HCT116 (cell line): ENCODE results near the gene EHD4. TPM values are rescaled to one million over a fixed set of nuclear protein-coding genes. Genes with fewer than 3 reads are reported as not detected.

Experiments
- ATAC-seq: fragments of 200-7000 bp; cut with Tn5 transposase; 2 replicates; pipeline ENCODE4 v1.9.1; 2020; ENCODE audit warnings: mild to moderate bottlenecking, moderate library complexity
- BruUV-seq: library from RNA; stranded (reverse); fragments of 400-500 nt; replicated peaks from 2 replicates; lab custom pipeline; 2021; lab: Mats Ljungman, UMichigan
- CTCF ChIA-PET: fragments of 300-600 bp; sonication (Branson Sonifier 250); formaldehyde crosslinking; loops from one replicate; lab custom pipeline; 2021; ENCODE audit warnings: antibody characterized with exemption; lab: Charles Lee
- POLR2A ChIA-PET: fragments of 300-600, 350-600 bp; sonication (Branson Sonifier 250); formaldehyde crosslinking; loops from one replicate; lab custom pipeline; 2021; ENCODE audit warnings: antibody characterized with exemption; lab: Charles Lee
- RAD21 ChIA-PET, 2 experiments: fragments of 300-600 bp; sonication (Branson Sonifier 250); formaldehyde crosslinking; loops; one replicate each; lab custom pipeline; 2023; ENCODE audit warnings: low total read pairs in 2 of 2; ENCODE audit not compliant: uncharacterized antibody in 2 of 2, unreplicated experiment in 2 of 2, low non-redundant PET in 1 of 2; lab: Charles Lee
- DNase-seq: peaks from one replicate; pipeline ENCODE4 v3.0.0-alpha.2; 2010; ENCODE audit warnings: low read depth, low spot score
- H2AFZ ChIP-seq: fragments of 200-600 bp; shearing (Covaris generic), sonication (generic); 2 replicates; pipeline ENCODE4 v1.6.1; 2017; ENCODE audit warnings: low read depth, mixed run types, mixed read lengths, antibody characterized with exemption, low read length; ENCODE audit not compliant: poor library complexity, severe bottlenecking
- H3K27ac ChIP-seq: 2 replicates; pipeline ENCODE4 v1.5.1; 2012; ENCODE audit warnings: low read depth, low read length
- H3K27me3 ChIP-seq: fragments of 200-600 bp; sonication (generic); 2 replicates; pipeline ENCODE4 v1.6.1; 2016; ENCODE audit warnings: mixed run types, low read length, mixed read lengths; ENCODE audit not compliant: insufficient read depth
- H3K36me3 ChIP-seq, 2 experiments: fragments of 200-500 bp in 1 of 2; fragments of 200-600 bp in 1 of 2; sonication (Bioruptor generic) in 1 of 2; sonication (generic) in 1 of 2; 2 replicates each; pipeline versions ENCODE4 v1.5.1 to v1.6.1; 2014 to 2016; ENCODE audit warnings: low read length in 2 of 2, inconsistent platforms in 1 of 2, mixed read lengths in 1 of 2, mixed run types in 1 of 2; ENCODE audit not compliant: insufficient read depth in 2 of 2, control insufficient read depth in 1 of 2
- H3K4me1 ChIP-seq, 2 experiments: fragments of 200-600 bp in 1 of 2; sonication (generic) in 1 of 2; 2 replicates each; pipeline versions ENCODE4 v1.5.1 to v1.6.1; 2012 to 2017; ENCODE audit warnings: low read length in 2 of 2, inconsistent platforms in 1 of 2, mild to moderate bottlenecking in 1 of 2, mixed read lengths in 1 of 2, mixed run types in 1 of 2, moderate library complexity in 1 of 2; ENCODE audit not compliant: insufficient read depth in 2 of 2, control insufficient read depth in 1 of 2
- H3K4me2 ChIP-seq: fragments of 200-600 bp; sonication (generic); 2 replicates; pipeline ENCODE4 v1.6.1; 2017; ENCODE audit warnings: mixed run types, low read length, mixed read lengths
- H3K4me3 ChIP-seq, 2 experiments: fragments of 200-600 bp in 1 of 2; sonication (generic) in 1 of 2; replicated peaks in 1 of 2; 2 replicates each; pipeline ENCODE4 v1.5.1; 2011 to 2016; ENCODE audit warnings: low read length in 2 of 2, control low read depth in 1 of 2, low read depth in 1 of 2, mild to moderate bottlenecking in 1 of 2, mixed read lengths in 1 of 2, mixed run types in 1 of 2
- H3K79me2 ChIP-seq: fragments of 200-600 bp; sonication (generic); 2 replicates; pipeline ENCODE4 v1.6.1; 2017; ENCODE audit warnings: mild to moderate bottlenecking, mixed run types, low read length, moderate library complexity, mixed read lengths; ENCODE audit not compliant: insufficient read depth
- H3K9ac ChIP-seq: fragments of 200-600 bp; sonication (generic); 2 replicates; pipeline ENCODE4 v1.6.1; 2016; ENCODE audit warnings: low read length, mixed read lengths
- H3K9me2 ChIP-seq: fragments of 200-600 bp; sonication (generic), shearing (Covaris generic); 2 replicates; pipeline ENCODE4 v1.6.1; 2017; ENCODE audit warnings: mixed run types, mild to moderate bottlenecking, moderate library complexity; ENCODE audit not compliant: insufficient read depth
- H3K9me3 ChIP-seq, 2 experiments: fragments of 200-500 bp in 1 of 2; fragments of 200-600 bp in 1 of 2; sonication (Bioruptor generic) in 1 of 2; sonication (generic) in 1 of 2; 2 replicates each; pipeline ENCODE4 v1.6.1; 2014 to 2017; ENCODE audit warnings: low read length in 2 of 2, mixed read lengths in 2 of 2, inconsistent platforms in 1 of 2, low read depth in 1 of 2, mild to moderate bottlenecking in 1 of 2, mixed run types in 1 of 2, moderate library complexity in 1 of 2; ENCODE audit not compliant: control insufficient read depth in 1 of 2, insufficient read depth in 1 of 2
- H4K20me1 ChIP-seq: fragments of 200-600 bp; sonication (generic), shearing (Covaris generic); 2 replicates; pipeline ENCODE4 v1.6.1; 2017; ENCODE audit warnings: mixed run types, mild to moderate bottlenecking, moderate library complexity; ENCODE audit not compliant: insufficient read depth
- CEBPB ChIP-seq: IDR thresholded peaks from 2 replicates; pipeline ENCODE4 v1.6.1; 2012; ENCODE audit warnings: low read depth
- EZH2 ChIP-seq: fragments of 200-600 bp; sonication (generic); IDR thresholded peaks from 2 replicates; pipeline ENCODE4 v1.6.1; 2017; ENCODE audit warnings: antibody characterized with exemption, mixed run types
- EZH2phosphoT487 ChIP-seq: fragments of 200-600 bp; IDR thresholded peaks from 2 replicates; pipeline ENCODE4 v1.6.1; 2018; ENCODE audit warnings: antibody characterized with exemption, borderline replicate concordance
- JUND ChIP-seq: IDR thresholded peaks from 2 replicates; pipeline ENCODE4 v1.6.1; 2012
- RAD21 ChIP-seq: IDR thresholded peaks from 2 replicates; pipeline ENCODE4 v1.6.1; 2012; ENCODE audit warnings: low read depth, mild to moderate bottlenecking
- SIN3A ChIP-seq: IDR thresholded peaks from 2 replicates; pipeline ENCODE4 v1.6.1; 2012; ENCODE audit warnings: low read depth
- ZBTB33 ChIP-seq: IDR thresholded peaks from 2 replicates; pipeline ENCODE4 v1.6.1; 2011; ENCODE audit warnings: mild to moderate bottlenecking, low read length, moderate library complexity; ENCODE audit not compliant: insufficient replicate concordance; ENCODE audit errors: extremely low read depth
- intact Hi-C: fragments of 100-400 bp; cut with micrococcal nuclease; formaldehyde crosslinking; loops from 2 replicates; pipeline ENCODE4 v1.10.0; 2022
- total RNA-seq: library from RNA; stranded (reverse); gene quantifications from one replicate; pipeline ENCODE4 v1.2.1, GENCODE V29; 2021; ENCODE audit not compliant: unreplicated experiment

The EHD4 gene
- total RNA-seq, 1 experiment from 2014 or later: 28.0 TPM

- no peaks in the 10 kb centered on the region for H3K79me2 ChIP-seq
- ChIA-PET CTCF (no interaction called here), POLR2A (no interaction called here), RAD21 (no interaction called here)
- H3K4me2 ChIP-seq: no peak overlapping the region
- no peak for TF ChIP-seq JUND
- no peak for TF ChIP-seq EZH2
- TF ChIP-seq EZH2phosphoT487: no peak
- no peak for TF ChIP-seq CEBPB
- no peak overlapping the region for H3K27ac ChIP-seq
- H3K4me1 ChIP-seq: no peaks in the 10 kb centered on the region
- no peak overlapping the region for H3K4me3 ChIP-seq
- no peaks in the 10 kb centered on the region for H3K36me3 ChIP-seq
- no peak overlapping the region for H3K9ac ChIP-seq
- ATAC-seq (no peak), DNase-seq (no peak)
- H4K20me1 ChIP-seq: no peaks in the 10 kb centered on the region
- BruUV-seq: no TSS peak
- no peak overlapping the region for H2AFZ ChIP-seq
- intact Hi-C loops: no loop called here
- H3K9me2 ChIP-seq: no peaks in the 10 kb centered on the region
- H3K27me3 ChIP-seq: no peaks in the 10 kb centered on the region
- H3K9me3 ChIP-seq: no peaks in the 10 kb centered on the region
Observed at GRCh38 chr15:41855261-41855961, 116.9 kb downstream of the EHD4 start.

GRCh38 chr15:41854443-41854842 lies 117.9 kb downstream of the EHD4 start:
- Histone ChIP-seq H3K27me3 (no peaks in the 10 kb centered on the region), H3K4me1 (no peaks in the 10 kb centered on the region), H3K4me3 (no peak overlapping the region), H3K79me2 (no peaks in the 10 kb centered on the region), H3K9ac (no peak overlapping the region), H3K9me2 (no peaks in the 10 kb centered on the region), H3K27ac (no peak overlapping the region), H4K20me1 (no peaks in the 10 kb centered on the region), H2AFZ (no peak overlapping the region), H3K36me3 (no peaks in the 10 kb centered on the region), H3K4me2 (no peak overlapping the region), H3K9me3 (no peaks in the 10 kb centered on the region)
- no peak for DNase-seq
- TF ChIP-seq SIN3A (no peak), RAD21 (no peak), EZH2phosphoT487 (no peak), ZBTB33 (no peak)
- intact Hi-C loops: no loop called here
- no TSS peak for BruUV-seq
- ChIA-PET CTCF (no interaction called here), POLR2A (no interaction called here), RAD21 (no interaction called here)
- ATAC-seq: no peak
